ENCODE results near the gene RSBN1.

Gene RSBN1

GRCh38 chr1:113812661-113813135 lies 422 bp upstream of the RSBN1 start:
- peak; percentile 78 for DNase-seq (ENCODE audit: low spot score)

- DNase-seq (ENCODE audit: low spot score): peak; percentile 67
Observed at GRCh38 chr1:113811156-113811887, 954 bp downstream of the RSBN1 start.

GRCh38 chr1:113809670-113810602 lies 2.3 kb downstream of the RSBN1 start:
- peak; percentile 27 for DNase-seq (ENCODE audit: low spot score)

GRCh38 chr1:113808450-113809195 lies 3.7 kb downstream of the RSBN1 start:
- DNase-seq (ENCODE audit: low spot score): no peak

GRCh38 chr1:113805639-113806038 lies 6.6 kb downstream of the RSBN1 start:
- no peak for DNase-seq (ENCODE audit: low spot score)

GRCh38 chr1:113805256-113805531 lies 7.1 kb downstream of the RSBN1 start:
- no peak for DNase-seq (ENCODE audit: low spot score)

GRCh38 chr1:113804421-113805255 lies 7.6 kb downstream of the RSBN1 start:
- DNase-seq (ENCODE audit: low spot score): no peak

- DNase-seq (ENCODE audit: low spot score): no peak
Observed at GRCh38 chr1:113802367-113803007, 9.8 kb downstream of the RSBN1 start.

- DNase-seq (ENCODE audit: low spot score): no peak
Observed at GRCh38 chr1:113800487-113800886, 11.8 kb downstream of the RSBN1 start.

GRCh38 chr1:113797472-113797871 lies 14.8 kb downstream of the RSBN1 start:
- no peak for DNase-seq (ENCODE audit: low spot score)

- no peak for DNase-seq (ENCODE audit: low spot score)
Observed at GRCh38 chr1:113793878-113794834, 18.1 kb downstream of the RSBN1 start.

GRCh38 chr1:113792986-113793385 lies 19.3 kb downstream of the RSBN1 start:
- no peak for DNase-seq (ENCODE audit: low spot score)

GRCh38 chr1:113792471-113792870 lies 19.8 kb downstream of the RSBN1 start:
- DNase-seq (ENCODE audit: low spot score): no peak

GRCh38 chr1:113788802-113789201 lies 23.5 kb downstream of the RSBN1 start:
- DNase-seq (ENCODE audit: low spot score): no peak

- no peak for DNase-seq (ENCODE audit: low spot score)
Observed at GRCh38 chr1:113787663-113788062, 24.6 kb downstream of the RSBN1 start.

- no peak for DNase-seq (ENCODE audit: low spot score)
Observed at GRCh38 chr1:113786069-113786468, 26.2 kb downstream of the RSBN1 start.

- peak; percentile 13 for DNase-seq (ENCODE audit: low spot score)
Observed at GRCh38 chr1:113784104-113784779, 28.0 kb downstream of the RSBN1 start.

GRCh38 chr1:113783254-113784103 lies 28.8 kb downstream of the RSBN1 start:
- peak; percentile 52 for DNase-seq (ENCODE audit: low spot score)
